Ishikawa (cell line): ENCODE results near the gene STRN4.

ENCODE experiments used
- CEBPB ChIP-seq: IDR thresholded peaks from 2 replicates; pipeline ENCODE4 v1.6.1; 2012
- CREB1 ChIP-seq: IDR thresholded peaks from 2 replicates; pipeline ENCODE4 v1.6.1; 2012; ENCODE audit warnings: low read depth
- EGR1 ChIP-seq: IDR thresholded peaks from 2 replicates; pipeline ENCODE4 v1.6.1; 2012
- EP300 ChIP-seq: IDR thresholded peaks from 2 replicates; pipeline ENCODE4 v1.6.1; 2012; ENCODE audit warnings: borderline replicate concordance
- FOXM1 ChIP-seq: IDR thresholded peaks from 2 replicates; pipeline ENCODE4 v1.6.1; 2012; ENCODE audit warnings: low read depth, borderline replicate concordance
- MAX ChIP-seq: IDR thresholded peaks from 2 replicates; pipeline ENCODE4 v1.6.1; 2012
- NFIC ChIP-seq: IDR thresholded peaks from 2 replicates; pipeline ENCODE4 v1.6.1; 2012
- RAD21 ChIP-seq: IDR thresholded peaks from 2 replicates; pipeline ENCODE4 v1.6.1; 2012; ENCODE audit warnings: low read depth
- TAF1 ChIP-seq: IDR thresholded peaks from 2 replicates; pipeline ENCODE4 v1.6.1; 2012; ENCODE audit warnings: low read depth, mild to moderate bottlenecking
- TCF12 ChIP-seq: IDR thresholded peaks from 2 replicates; pipeline ENCODE4 v1.6.1; 2012; ENCODE audit warnings: low read depth
- TEAD4 ChIP-seq: IDR thresholded peaks from 2 replicates; pipeline ENCODE4 v1.6.1; 2012
- YY1 ChIP-seq: IDR thresholded peaks from 2 replicates; pipeline ENCODE4 v1.6.1; 2012; ENCODE audit warnings: low read depth
- ZBTB7A ChIP-seq: IDR thresholded peaks from 2 replicates; pipeline ENCODE4 v1.6.1; 2012; ENCODE audit warnings: low read depth
- TF ChIP-seq, protein P1 (sequence below): IDR thresholded peaks from 2 replicates; pipeline ENCODE4 v1.6.1; 2012; ENCODE audit warnings: low read depth, mild to moderate bottlenecking
- TF ChIP-seq, protein P2 (sequence below): IDR thresholded peaks from 2 replicates; pipeline ENCODE4 v1.6.1; 2012

STRN4 gene

DNA sequence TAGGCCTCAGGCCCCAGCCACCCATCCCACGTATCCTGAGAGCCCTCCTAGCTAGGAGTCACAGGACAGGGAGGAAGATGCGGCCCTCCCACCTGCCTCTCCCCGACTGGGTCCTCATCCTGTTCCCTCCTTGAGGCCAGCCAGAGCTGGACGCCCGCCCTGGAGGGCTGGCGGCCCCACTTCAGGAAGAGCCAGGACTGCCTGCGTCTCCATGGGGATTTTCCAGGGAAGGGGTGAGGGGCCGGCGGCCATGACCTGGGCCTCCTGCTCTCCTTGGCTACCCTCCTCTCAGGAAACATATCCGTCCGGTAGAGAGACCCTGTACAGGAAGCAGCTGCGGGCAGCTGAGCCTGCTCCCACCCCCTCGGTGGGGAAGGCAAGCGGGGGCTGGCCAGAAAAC, 18.0 kb downstream of the STRN4 start:
- TF ChIP-seq NFIC: no peak
- peak; percentile 28; the same call in 1 of the 2 replicates for TF ChIP-seq ZBTB7A
- TF ChIP-seq TCF12: no peak
- no peak for TF ChIP-seq RAD21
- TF ChIP-seq, protein P1, sequence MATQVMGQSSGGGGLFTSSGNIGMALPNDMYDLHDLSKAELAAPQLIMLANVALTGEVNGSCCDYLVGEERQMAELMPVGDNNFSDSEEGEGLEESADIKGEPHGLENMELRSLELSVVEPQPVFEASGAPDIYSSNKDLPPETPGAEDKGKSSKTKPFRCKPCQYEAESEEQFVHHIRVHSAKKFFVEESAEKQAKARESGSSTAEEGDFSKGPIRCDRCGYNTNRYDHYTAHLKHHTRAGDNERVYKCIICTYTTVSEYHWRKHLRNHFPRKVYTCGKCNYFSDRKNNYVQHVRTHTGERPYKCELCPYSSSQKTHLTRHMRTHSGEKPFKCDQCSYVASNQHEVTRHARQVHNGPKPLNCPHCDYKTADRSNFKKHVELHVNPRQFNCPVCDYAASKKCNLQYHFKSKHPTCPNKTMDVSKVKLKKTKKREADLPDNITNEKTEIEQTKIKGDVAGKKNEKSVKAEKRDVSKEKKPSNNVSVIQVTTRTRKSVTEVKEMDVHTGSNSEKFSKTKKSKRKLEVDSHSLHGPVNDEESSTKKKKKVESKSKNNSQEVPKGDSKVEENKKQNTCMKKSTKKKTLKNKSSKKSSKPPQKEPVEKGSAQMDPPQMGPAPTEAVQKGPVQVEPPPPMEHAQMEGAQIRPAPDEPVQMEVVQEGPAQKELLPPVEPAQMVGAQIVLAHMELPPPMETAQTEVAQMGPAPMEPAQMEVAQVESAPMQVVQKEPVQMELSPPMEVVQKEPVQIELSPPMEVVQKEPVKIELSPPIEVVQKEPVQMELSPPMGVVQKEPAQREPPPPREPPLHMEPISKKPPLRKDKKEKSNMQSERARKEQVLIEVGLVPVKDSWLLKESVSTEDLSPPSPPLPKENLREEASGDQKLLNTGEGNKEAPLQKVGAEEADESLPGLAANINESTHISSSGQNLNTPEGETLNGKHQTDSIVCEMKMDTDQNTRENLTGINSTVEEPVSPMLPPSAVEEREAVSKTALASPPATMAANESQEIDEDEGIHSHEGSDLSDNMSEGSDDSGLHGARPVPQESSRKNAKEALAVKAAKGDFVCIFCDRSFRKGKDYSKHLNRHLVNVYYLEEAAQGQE: no peak
- TF ChIP-seq, protein P2, sequence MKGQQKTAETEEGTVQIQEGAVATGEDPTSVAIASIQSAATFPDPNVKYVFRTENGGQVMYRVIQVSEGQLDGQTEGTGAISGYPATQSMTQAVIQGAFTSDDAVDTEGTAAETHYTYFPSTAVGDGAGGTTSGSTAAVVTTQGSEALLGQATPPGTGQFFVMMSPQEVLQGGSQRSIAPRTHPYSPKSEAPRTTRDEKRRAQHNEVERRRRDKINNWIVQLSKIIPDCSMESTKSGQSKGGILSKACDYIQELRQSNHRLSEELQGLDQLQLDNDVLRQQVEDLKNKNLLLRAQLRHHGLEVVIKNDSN: no peak
- TF ChIP-seq EP300: no peak

- TF ChIP-seq YY1 (no peak), CREB1 (no peak), MAX (no peak), FOXM1 (no peak), CEBPB (no peak), EP300 (no peak)
- TF ChIP-seq, protein P2: no peak
These were observed 18.5 kb downstream of the STRN4 start for GRCh38 chr19:46727757-46728156.

GRCh38 chr19:46726971-46727501, 19.2 kb downstream of the STRN4 start:
- TF ChIP-seq, protein P2: no peak
- TF ChIP-seq NFIC (no peak), FOXM1 (no peak), EGR1 (no peak), CREB1 (no peak), TAF1 (no peak), CEBPB (no peak), MAX (no peak), RAD21 (no peak), EP300 (no peak), YY1 (no peak), TEAD4 (no peak), ZBTB7A (no peak), TCF12 (no peak)
- TF ChIP-seq, protein P1: no peak

DNA sequence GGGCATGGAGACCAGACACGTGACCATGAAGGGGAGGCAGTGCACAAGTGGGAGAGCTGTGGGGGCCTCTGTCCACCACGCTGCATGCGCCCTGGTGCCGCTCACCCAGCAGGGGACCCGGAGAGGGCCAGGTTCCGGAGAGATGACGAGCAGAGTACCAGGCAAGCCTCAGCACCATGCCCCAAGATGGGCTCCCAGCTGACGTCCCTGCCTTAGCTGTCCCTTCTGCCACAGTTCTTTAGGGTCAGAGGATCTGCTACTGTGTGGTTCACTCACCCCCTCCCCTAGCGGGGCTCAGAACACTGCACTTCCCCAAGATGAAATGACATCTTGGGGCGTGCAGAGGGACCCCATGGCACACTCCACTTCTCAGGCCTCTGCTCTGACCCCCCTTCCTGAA, 19.7 kb downstream of the STRN4 start:
- TF ChIP-seq TEAD4 (no peak), TAF1 (no peak), CREB1 (no peak), ZBTB7A (no peak), EGR1 (no peak), EP300 (no peak), TCF12 (no peak), RAD21 (no peak), YY1 (no peak)
- TF ChIP-seq, protein P2: no peak

DNA sequence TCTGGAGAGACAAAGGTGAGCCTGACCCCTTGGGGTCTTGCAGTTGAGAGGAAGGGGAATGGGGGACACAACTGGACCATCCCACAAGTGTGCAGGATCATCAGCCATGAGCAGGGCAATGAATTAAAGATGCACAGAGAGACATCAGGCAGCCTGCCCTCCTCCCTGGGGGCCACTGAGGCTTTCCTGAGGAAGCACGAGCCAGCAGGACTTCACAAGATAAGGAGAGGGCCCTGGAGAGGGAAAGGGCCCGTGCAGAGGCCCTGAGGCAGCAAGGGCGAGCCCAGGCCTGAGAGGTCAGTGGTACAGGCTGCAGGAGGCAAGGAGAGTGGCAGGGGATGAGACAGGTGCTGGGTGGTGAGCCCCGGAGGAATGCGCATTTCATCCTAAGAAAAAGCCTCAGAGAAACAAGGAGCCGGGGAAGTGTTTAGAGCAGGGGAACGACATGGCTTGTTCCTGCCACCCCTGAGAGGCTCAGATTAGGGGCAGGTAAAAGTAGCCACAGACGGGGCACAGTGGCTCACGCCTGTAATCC, 20.3 kb downstream of the STRN4 start:
- no peak for TF ChIP-seq CREB1
- TF ChIP-seq, protein P1: no peak
- no peak for TF ChIP-seq TCF12
